ENCODE results near the gene BRAP.
"Not testable (repeated sequence)": the region's sequence is repeated elsewhere in the genome, so short reads cannot be mapped to it uniquely, and the experiment has no call there.

BRAP gene

GRCh38 chr12:111598637-111599452 is 86.9 kb downstream of the BRAP start, which contains the start of gene ATXN2:
Gene ATXN2 (minus strand): TSS chr12:111599315. CDS start chr12:111599034, 281 bp downstream.
- Histone ChIP-seq H3K4me3 (ENCODE audit: low read length) (peak within 1 kb of the TSS; percentile 75), H3K36me3 (ENCODE audit: insufficient read depth, low read length) (no peaks in the 10 kb centered on the region), H3K9me3 (ENCODE audit: low read length) (no peaks in the 10 kb centered on the region), H2AFZ (ENCODE audit: low read depth, low read length) (peak within 1 kb of the TSS; percentile 65), H3K4me1 (ENCODE audit: insufficient read depth, low read length) (peaks cover 27% of the 10 kb centered on the region), H3K27me3 (ENCODE audit: insufficient read depth, low read length) (no peaks in the 10 kb centered on the region)

DNA sequence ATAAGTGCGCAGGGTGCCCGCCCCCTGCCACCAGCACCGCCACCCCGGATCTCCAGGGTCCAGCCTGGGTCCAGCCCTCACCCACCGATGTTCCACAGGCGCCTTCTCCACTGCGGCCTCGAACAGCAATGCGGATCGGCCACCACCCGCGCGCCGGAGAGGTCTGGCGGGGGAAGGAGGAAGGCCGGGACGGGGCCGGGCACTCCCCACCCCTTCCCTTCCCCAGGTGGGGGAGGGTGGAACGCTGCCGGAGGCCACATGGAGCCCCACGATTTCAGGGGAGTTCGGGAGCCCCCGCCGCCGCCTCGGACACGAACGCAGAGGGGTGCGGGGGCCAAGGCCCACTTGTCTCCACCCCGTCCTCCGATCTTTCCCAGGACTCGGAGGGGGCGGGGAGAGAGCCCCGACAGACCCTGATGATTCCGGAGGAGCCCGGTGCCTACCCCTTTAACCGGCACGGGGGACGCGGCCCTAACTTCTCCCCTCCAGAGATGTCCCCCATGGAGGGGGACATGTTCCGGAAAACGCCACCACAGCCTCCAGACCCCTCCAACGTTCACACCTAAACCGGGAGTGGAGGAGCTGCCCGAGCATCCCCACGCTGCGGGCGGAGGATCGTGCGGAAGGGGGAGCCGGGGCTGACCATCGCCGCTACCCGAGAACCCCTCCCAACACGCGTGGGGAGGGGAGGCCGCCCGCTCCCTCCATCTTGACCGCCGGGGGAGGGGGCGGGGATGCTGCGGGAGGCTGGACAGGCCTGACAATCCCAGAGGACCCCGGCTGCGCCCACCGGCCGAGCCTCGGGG is 87.7 kb downstream of the BRAP start:
- H3K4me3 ChIP-seq (ENCODE audit: low read length), result peak overlapping the region; percentile 75
- peak overlapping the region; percentile 65 for H2AFZ ChIP-seq (ENCODE audit: low read depth, low read length)
- no peaks in the 10 kb centered on the region for H3K9me3 ChIP-seq (ENCODE audit: low read length)
- H3K27me3 ChIP-seq (ENCODE audit: insufficient read depth, low read length), result no peaks in the 10 kb centered on the region
- H3K36me3 ChIP-seq (ENCODE audit: insufficient read depth, low read length), result no peaks in the 10 kb centered on the region
- peaks cover 27% of the 10 kb centered on the region for H3K4me1 ChIP-seq (ENCODE audit: insufficient read depth, low read length)

DNA sequence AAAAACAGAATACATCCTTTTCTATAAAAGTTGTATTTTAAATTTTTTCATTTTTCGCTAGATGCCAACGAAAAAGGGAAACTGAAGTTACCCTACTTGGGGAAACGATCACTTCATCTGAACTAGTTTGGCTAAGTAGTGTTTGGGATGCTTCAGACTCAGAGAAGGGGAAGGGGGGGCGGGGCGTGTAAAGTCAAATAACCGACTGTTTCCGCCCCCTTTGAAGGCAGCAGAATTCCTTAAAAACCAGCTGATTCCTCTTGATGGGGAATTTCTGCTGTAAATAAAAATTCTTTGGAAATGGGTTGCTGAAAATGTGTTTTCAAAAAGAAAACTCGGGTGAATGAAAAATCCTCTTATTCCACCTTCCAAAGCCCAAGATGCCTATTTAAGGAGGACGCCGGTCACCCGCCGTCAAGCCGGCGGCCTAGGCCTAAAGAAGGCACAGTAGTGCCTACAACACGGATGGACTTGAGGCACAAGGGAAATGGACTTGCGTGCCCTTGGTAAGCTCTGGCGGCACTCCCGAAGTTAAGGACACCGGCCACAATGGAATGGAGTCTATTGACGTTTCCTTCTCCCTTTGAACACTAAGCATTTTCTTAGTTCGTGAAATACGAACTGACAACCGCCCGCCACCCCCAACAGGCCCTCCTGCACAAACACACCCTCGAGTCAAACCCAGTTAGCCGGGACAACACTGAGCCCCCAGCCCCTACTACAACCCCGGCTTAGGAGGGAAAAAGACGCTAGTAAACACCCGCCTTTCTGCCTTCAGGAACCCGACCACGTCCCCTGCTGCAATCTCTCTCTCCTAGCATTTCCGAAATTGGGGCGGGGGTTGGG is 88.5 kb downstream of the BRAP start:
- Histone ChIP-seq H3K27me3 (ENCODE audit: insufficient read depth, low read length) (no peaks in the 10 kb centered on the region), H3K4me3 (ENCODE audit: low read length) (peak overlapping the region; percentile 75), H3K9me3 (ENCODE audit: low read length) (no peaks in the 10 kb centered on the region), H3K4me1 (ENCODE audit: insufficient read depth, low read length) (peaks cover 27% of the 10 kb centered on the region), H2AFZ (ENCODE audit: low read depth, low read length) (no peak overlapping the region), H3K36me3 (ENCODE audit: insufficient read depth, low read length) (no peaks in the 10 kb centered on the region)

DNA sequence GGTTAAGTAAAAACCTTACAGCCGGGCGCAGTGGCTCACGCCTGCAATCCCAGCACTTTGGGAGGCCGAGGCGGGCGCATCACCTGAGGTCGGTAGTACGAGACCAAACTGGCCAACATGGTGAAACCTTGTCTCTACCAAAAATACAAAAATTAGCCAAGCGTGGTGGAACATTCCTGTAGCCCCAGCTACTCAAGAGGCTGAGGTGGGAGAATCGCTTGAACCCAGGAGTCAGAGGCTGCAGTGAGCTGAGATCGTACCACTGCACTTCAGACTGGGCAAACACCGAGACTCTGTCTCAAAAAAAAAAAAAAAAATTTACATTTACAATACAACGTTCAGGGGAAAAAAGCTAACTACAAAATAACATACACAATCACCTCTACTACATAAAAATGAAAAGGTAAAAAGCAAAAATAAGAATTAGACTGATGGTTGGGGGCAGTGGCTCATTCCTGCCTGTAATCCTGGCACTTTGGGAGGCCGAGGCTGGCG is 90.4 kb downstream of the BRAP start:
- H3K36me3 ChIP-seq (ENCODE audit: insufficient read depth, low read length); H3K4me3 ChIP-seq (ENCODE audit: low read length); H2AFZ ChIP-seq (ENCODE audit: low read depth, low read length); H3K9me3 ChIP-seq (ENCODE audit: low read length); H3K27me3 ChIP-seq (ENCODE audit: insufficient read depth, low read length): not testable (repeated sequence)
- peaks cover 25% of the 10 kb centered on the region for H3K4me1 ChIP-seq (ENCODE audit: insufficient read depth, low read length)

Data from neuron (in vitro differentiated cells).